ENCODE data around the gene C1orf105. TPM values are rescaled to one million over a fixed set of nuclear protein-coding genes. Genes with fewer than 3 reads are reported as not detected.

The C1orf105 gene
- total and polyA plus RNA-seq, 10 of the 15 experiments (the other 5 are each of a cell fraction or from before 2014, with no cell fraction given): not detected

DNA sequence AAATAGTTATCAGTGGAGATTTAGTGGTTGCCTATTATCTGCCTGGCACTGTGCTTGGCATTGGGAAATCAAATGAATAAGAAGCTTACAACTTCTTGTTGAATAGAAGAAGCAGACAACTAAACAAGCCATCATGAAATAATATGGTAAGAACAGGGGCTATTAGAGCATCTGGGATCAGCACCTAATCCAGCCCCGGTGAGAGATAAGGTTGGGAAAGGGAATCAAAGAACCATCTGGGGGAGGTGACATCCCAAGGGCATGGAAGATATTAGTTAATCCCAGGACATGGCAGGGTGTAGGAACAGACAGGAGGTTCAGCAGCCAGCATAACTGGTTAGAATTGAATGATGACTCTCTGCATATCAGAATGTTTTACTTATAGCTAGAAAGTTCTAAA lies 76.2 kb downstream of the C1orf105 start (continued):
- TF ChIP-seq, protein P1, sequence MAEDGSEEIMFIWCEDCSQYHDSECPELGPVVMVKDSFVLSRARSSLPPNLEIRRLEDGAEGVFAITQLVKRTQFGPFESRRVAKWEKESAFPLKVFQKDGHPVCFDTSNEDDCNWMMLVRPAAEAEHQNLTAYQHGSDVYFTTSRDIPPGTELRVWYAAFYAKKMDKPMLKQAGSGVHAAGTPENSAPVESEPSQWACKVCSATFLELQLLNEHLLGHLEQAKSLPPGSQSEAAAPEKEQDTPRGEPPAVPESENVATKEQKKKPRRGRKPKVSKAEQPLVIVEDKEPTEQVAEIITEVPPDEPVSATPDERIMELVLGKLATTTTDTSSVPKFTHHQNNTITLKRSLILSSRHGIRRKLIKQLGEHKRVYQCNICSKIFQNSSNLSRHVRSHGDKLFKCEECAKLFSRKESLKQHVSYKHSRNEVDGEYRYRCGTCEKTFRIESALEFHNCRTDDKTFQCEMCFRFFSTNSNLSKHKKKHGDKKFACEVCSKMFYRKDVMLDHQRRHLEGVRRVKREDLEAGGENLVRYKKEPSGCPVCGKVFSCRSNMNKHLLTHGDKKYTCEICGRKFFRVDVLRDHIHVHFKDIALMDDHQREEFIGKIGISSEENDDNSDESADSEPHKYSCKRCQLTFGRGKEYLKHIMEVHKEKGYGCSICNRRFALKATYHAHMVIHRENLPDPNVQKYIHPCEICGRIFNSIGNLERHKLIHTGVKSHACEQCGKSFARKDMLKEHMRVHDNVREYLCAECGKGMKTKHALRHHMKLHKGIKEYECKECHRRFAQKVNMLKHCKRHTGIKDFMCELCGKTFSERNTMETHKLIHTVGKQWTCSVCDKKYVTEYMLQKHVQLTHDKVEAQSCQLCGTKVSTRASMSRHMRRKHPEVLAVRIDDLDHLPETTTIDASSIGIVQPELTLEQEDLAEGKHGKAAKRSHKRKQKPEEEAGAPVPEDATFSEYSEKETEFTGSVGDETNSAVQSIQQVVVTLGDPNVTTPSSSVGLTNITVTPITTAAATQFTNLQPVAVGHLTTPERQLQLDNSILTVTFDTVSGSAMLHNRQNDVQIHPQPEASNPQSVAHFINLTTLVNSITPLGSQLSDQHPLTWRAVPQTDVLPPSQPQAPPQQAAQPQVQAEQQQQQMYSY (CRISPR knock-in tag; IDR thresholded peaks at IDR 0.05): no peak

DNA sequence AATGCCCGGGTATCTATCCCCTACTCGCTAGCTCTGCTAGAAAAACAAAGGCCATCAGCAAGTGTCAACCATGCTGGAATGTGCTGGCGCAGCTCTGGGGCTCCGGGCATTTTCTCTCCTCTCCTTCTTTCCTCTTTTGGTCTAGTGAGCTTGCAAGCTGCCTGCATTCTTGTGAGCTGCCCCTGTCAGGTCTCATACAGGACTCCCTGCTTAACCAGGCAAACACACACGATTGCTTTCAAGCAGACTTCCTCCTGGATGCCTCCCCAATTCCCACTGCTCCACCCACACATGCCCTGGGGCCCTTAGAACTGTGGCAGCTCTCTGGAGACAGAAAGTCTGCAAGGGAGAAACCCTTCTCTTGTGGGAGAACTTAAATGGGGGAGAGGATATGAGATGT lies 76.7 kb downstream of the C1orf105 start:
- BruUV-seq (replicated peaks): no TSS peak
- CTCF ChIA-PET: interaction anchor here (1.0 kb wide), 1 partner anchor 25 kb away, joined by 3 read pairs; no protein-coding TSS in a partner anchor
- FAIRE-seq: no peak
- TF ChIP-seq JUNB (IDR thresholded peaks at IDR 0.05): no peak
- no peak for TF ChIP-seq SREBF1 (IDR thresholded peaks at IDR 0.05; ENCODE audit: low read length)
- no peak for TF ChIP-seq ZNF274 (IDR thresholded peaks at IDR 0.05; ENCODE audit: insufficient read depth, insufficient read length)
- TF ChIP-seq CBX5 (IDR thresholded peaks at IDR 0.05; ENCODE audit: low read depth): no peak
- no peak for TF ChIP-seq SPI1 (IDR thresholded peaks at IDR 0.05; ENCODE audit: borderline replicate concordance, insufficient read depth, low read depth, low read length)
- TF ChIP-seq TBL1XR1 (IDR thresholded peaks at IDR 0.05; ENCODE audit: low read depth, low read length): no peak
- TF ChIP-seq SIN3A (IDR thresholded peaks at IDR 0.05; ENCODE audit: low read depth, low read length): no peak
- TF ChIP-seq EED (IDR thresholded peaks at IDR 0.05; ENCODE audit: low read depth): no peak
- TF ChIP-seq STAT3 (IDR thresholded peaks at IDR 0.05; ENCODE audit: low read depth, low read length): no peak
- TF ChIP-seq MXI1 (IDR thresholded peaks at IDR 0.05; ENCODE audit: low read depth, low read length): no peak
- no peak for TF ChIP-seq BHLHE40 (IDR thresholded peaks at IDR 0.05; ENCODE audit: borderline replicate concordance in 1 of 2, low read depth in 2 of 2, low read length in 1 of 2)
- TF ChIP-seq, protein P2, sequence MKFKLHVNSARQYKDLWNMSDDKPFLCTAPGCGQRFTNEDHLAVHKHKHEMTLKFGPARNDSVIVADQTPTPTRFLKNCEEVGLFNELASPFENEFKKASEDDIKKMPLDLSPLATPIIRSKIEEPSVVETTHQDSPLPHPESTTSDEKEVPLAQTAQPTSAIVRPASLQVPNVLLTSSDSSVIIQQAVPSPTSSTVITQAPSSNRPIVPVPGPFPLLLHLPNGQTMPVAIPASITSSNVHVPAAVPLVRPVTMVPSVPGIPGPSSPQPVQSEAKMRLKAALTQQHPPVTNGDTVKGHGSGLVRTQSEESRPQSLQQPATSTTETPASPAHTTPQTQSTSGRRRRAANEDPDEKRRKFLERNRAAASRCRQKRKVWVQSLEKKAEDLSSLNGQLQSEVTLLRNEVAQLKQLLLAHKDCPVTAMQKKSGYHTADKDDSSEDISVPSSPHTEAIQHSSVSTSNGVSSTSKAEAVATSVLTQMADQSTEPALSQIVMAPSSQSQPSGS (IDR thresholded peaks at IDR 0.05; ENCODE audit: low read length): no peak
- TF ChIP-seq WRNIP1 (IDR thresholded peaks at IDR 0.05; ENCODE audit: borderline replicate concordance, low read depth, low read length): no peak
- TF ChIP-seq, protein P3, sequence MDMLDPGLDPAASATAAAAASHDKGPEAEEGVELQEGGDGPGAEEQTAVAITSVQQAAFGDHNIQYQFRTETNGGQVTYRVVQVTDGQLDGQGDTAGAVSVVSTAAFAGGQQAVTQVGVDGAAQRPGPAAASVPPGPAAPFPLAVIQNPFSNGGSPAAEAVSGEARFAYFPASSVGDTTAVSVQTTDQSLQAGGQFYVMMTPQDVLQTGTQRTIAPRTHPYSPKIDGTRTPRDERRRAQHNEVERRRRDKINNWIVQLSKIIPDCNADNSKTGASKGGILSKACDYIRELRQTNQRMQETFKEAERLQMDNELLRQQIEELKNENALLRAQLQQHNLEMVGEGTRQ (IDR thresholded peaks at IDR 0.05; ENCODE audit: borderline replicate concordance, low read depth, low read length): no peak
- TF ChIP-seq, protein P4, sequence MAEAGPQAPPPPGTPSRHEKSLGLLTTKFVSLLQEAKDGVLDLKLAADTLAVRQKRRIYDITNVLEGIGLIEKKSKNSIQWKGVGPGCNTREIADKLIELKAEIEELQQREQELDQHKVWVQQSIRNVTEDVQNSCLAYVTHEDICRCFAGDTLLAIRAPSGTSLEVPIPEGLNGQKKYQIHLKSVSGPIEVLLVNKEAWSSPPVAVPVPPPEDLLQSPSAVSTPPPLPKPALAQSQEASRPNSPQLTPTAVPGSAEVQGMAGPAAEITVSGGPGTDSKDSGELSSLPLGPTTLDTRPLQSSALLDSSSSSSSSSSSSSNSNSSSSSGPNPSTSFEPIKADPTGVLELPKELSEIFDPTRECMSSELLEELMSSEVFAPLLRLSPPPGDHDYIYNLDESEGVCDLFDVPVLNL (IDR thresholded peaks at IDR 0.05; ENCODE audit: low read depth, low read length): no peak
- TF ChIP-seq MYB (IDR thresholded peaks at IDR 0.05; ENCODE audit: borderline replicate concordance, low read depth, low read length): no peak
- no peak for TF ChIP-seq ZNF384 (IDR thresholded peaks at IDR 0.05; ENCODE audit: borderline replicate concordance, low read depth, low read length)

More for the DNA sequence above, 76.7 kb downstream of the C1orf105 start:
- H3K27ac ChIP-seq (ENCODE audit: control insufficient read depth, insufficient read depth): no peak overlapping the region
- 45% methylated on average over 5 of the region's 5 CpGs for WGBS (ENCODE audit: insufficient coverage, insufficient replicate concordance, low lambda C conversion rate, missing lambda C conversion rate)
- intact Hi-C loops (cut with micrococcal nuclease; ENCODE audit: unreplicated experiment) (no loop called here), in situ Hi-C loops (cut with MboI) (no loop called here)
- no peak overlapping the region for H2AFZ ChIP-seq (ENCODE audit: control insufficient read depth, low read depth, low read length)
- ATAC-seq (no peak), DNase-seq (ENCODE audit: low read depth, low spot score) (no peak)
- no peaks in the 10 kb centered on the region for H3K4me1 ChIP-seq (ENCODE audit: control insufficient read depth, insufficient read depth, low read length)
- no peaks in the 10 kb centered on the region for H3K9me3 ChIP-seq (replicated peaks; ENCODE audit: control insufficient read depth, insufficient read depth, low read length)
- ChIA-PET POLR2A (no interaction called here), SMC1A (ENCODE audit: uncharacterized antibody, unreplicated experiment) (no interaction called here), RAD21 (ENCODE audit: unreplicated experiment) (no interaction called here)
- no peak overlapping the region for H3K4me2 ChIP-seq (ENCODE audit: control insufficient read depth, insufficient read depth)
- H4K20me1 ChIP-seq (ENCODE audit: control insufficient read depth, insufficient read depth): no peaks in the 10 kb centered on the region
- no peak overlapping the region for H3K4me3 ChIP-seq
- no peak overlapping the region for H3K9ac ChIP-seq (ENCODE audit: control insufficient read depth, insufficient read depth, low read length)
- peaks cover 0 to under 1% of the 10 kb centered on the region in 2 experiments; a peak in 2 of 4 replicates for H3K27me3 ChIP-seq (replicated peaks in 1 of 2; ENCODE audit: control insufficient read depth in 2 of 2, insufficient read depth in 2 of 2, low read length in 1 of 2)
- H3K79me2 ChIP-seq (ENCODE audit: control insufficient read depth, insufficient read depth, low read length): no peaks in the 10 kb centered on the region
- H3K36me3 ChIP-seq (ENCODE audit: control insufficient read depth in 2 of 2, insufficient read depth in 2 of 2, low read length in 1 of 2): no peaks in the 10 kb centered on the region

Measured in GM12878 (cell line).